K562 (cell line): ENCODE measurements around the gene MKLN1. TPM values are rescaled to one million over a fixed set of nuclear protein-coding genes. Genes with fewer than 3 reads are reported as not detected.

Source experiments
- ATAC-seq: fragments of 200-7000 bp; cut with Tn5 transposase; 3 replicates; pipeline ENCODE4 v1.9.1; 2020; ENCODE audit warnings: moderate library complexity
- BruUV-seq: library from RNA; stranded (reverse); fragments of 400-500 nt; replicated peaks from 2 replicates; lab custom pipeline; 2021; lab: Mats Ljungman, UMichigan
- CTCF ChIA-PET: fragments of 300-600 bp; formaldehyde crosslinking; extraction: SDS; loops from one replicate; lab custom pipeline; 2021; ENCODE audit warnings: low intra/inter-chr PET ratio; lab: Yijun Ruan, JAX
- POLR2A ChIA-PET: fragments of 300-600, 350-650 bp; sonication (Branson Sonifier 250); formaldehyde crosslinking; extraction: SDS; loops from one replicate; lab custom pipeline; 2021; ENCODE audit warnings: antibody characterized with exemption, inconsistent platforms; lab: Yijun Ruan, JAX
- DNase-seq, 4 experiments: peaks; one replicate each; pipeline versions ENCODE4 v3.0.0 to v3.0.0-alpha.2; 2011 to 2018; ENCODE audit warnings: low spot score in 3 of 4, mixed read lengths in 3 of 4; ENCODE audit errors: extremely low read depth in 1 of 4
- FAIRE-seq: peaks from 2 replicates; lab custom pipeline; 2011; peaks lifted over from hg19 to GRCh38; lab: Jason Lieb, UNC
- H2AFZ ChIP-seq: 2 replicates; pipeline ENCODE4 v1.6.0; 2011; ENCODE audit warnings: low read depth, low read length, control low read depth, inconsistent platforms
- H3K27ac ChIP-seq: fragments of 200-600 bp; 3 replicates; pipeline ENCODE4 v1.8.0; 2011; ENCODE audit warnings: low read depth, mild to moderate bottlenecking, control low read depth, inconsistent platforms, low read length, moderate library complexity, mixed read lengths; ENCODE audit errors: extremely low read depth
- H3K27me3 ChIP-seq, 2 experiments: fragments of 300-600 bp in 1 of 2; 2 replicates in 1 of 2; 3 replicates in 1 of 2; pipeline versions ENCODE4 v1.6.0 to v1.8.0; 2011; ENCODE audit warnings: inconsistent platforms in 2 of 2, low read length in 2 of 2, mild to moderate bottlenecking in 1 of 2, mixed read lengths in 1 of 2, moderate library complexity in 1 of 2; ENCODE audit not compliant: control insufficient read depth in 2 of 2, insufficient read depth in 2 of 2
- H3K36me3 ChIP-seq: fragments of 300-600 bp; 3 replicates; pipeline ENCODE4 v1.8.0; 2011; ENCODE audit warnings: mild to moderate bottlenecking, low read length, inconsistent platforms; ENCODE audit not compliant: control insufficient read depth, insufficient read depth
- H3K4me1 ChIP-seq, 2 experiments: fragments of 200-600 bp in 1 of 2; replicated peaks in 1 of 2; 2 replicates in 1 of 2; 3 replicates in 1 of 2; pipeline versions ENCODE4 v1.5.1 to v1.8.0; 2011; ENCODE audit warnings: inconsistent platforms in 2 of 2, low read length in 2 of 2, mild to moderate bottlenecking in 1 of 2, mixed read lengths in 1 of 2, moderate library complexity in 1 of 2; ENCODE audit not compliant: control insufficient read depth in 2 of 2, insufficient read depth in 2 of 2
- H3K4me2 ChIP-seq: 2 replicates; pipeline ENCODE4 v1.6.1; 2011; ENCODE audit warnings: low read length, control low read depth, inconsistent platforms, mixed read lengths; ENCODE audit not compliant: insufficient read depth
- H3K4me3 ChIP-seq: fragments of 200-600 bp; sonication (generic), shearing (Covaris generic); 2 replicates; pipeline ENCODE4 v1.5.1; 2016; ENCODE audit warnings: control low read depth, inconsistent platforms
- H3K79me2 ChIP-seq: fragments of 200-600 bp; 3 replicates; pipeline ENCODE4 v1.8.0; 2011; ENCODE audit warnings: low read length, inconsistent platforms; ENCODE audit not compliant: control insufficient read depth, insufficient read depth
- H3K9ac ChIP-seq, 2 experiments: 2 replicates each; pipeline versions ENCODE4 v1.6.0 to v1.6.1; 2011; ENCODE audit warnings: low read depth in 2 of 2, low read length in 2 of 2, control low read depth in 1 of 2, inconsistent platforms in 1 of 2, mild to moderate bottlenecking in 1 of 2, mixed read lengths in 1 of 2; ENCODE audit not compliant: insufficient read depth in 1 of 2
- H3K9me1 ChIP-seq: one replicate; pipeline ENCODE4 v1.6.0; 2011; ENCODE audit warnings: inconsistent platforms, mild to moderate bottlenecking, low read length, moderate library complexity; ENCODE audit not compliant: control insufficient read depth, insufficient read depth
- H3K9me3 ChIP-seq: replicated peaks from 2 replicates; pipeline ENCODE4 v1.5.1; 2011; ENCODE audit warnings: low read depth, low read length, inconsistent platforms; ENCODE audit not compliant: control insufficient read depth, insufficient read depth
- H4K20me1 ChIP-seq: replicated peaks from 2 replicates; pipeline ENCODE4 v1.6.1; 2011; ENCODE audit warnings: low read length, inconsistent platforms, mixed read lengths; ENCODE audit not compliant: control insufficient read depth, insufficient read depth
- BACH1 ChIP-seq: fragments of 200-800 bp; sonication (Bioruptor generic); IDR thresholded peaks from 2 replicates; pipeline ENCODE4 v1.6.1; 2016; ENCODE audit warnings: missing genetic modification characterization, missing compliant biosample characterization
- HDAC3 ChIP-seq: fragments of 450-650 bp; IDR thresholded peaks from 2 replicates; pipeline ENCODE4 v1.6.1; 2018; ENCODE audit warnings: borderline replicate concordance, mild to moderate bottlenecking, moderate library complexity; ENCODE audit not compliant: partially characterized antibody
- MYBL2 ChIP-seq, 2 experiments: fragments of 450-650 bp in 1 of 2; sonication (generic) in 1 of 2; formaldehyde crosslinking in 1 of 2; IDR thresholded peaks; 2 replicates each; pipeline versions ENCODE4 v1.6.1 to v1.8.1; 2017 to 2022; ENCODE audit warnings: borderline replicate concordance in 1 of 2, inconsistent platforms in 1 of 2, low read depth in 1 of 2, mild to moderate bottlenecking in 1 of 2, missing genetic modification reagents in 1 of 2, moderate library complexity in 1 of 2
- NUFIP1 ChIP-seq: fragments of 450-650 bp; IDR thresholded peaks from 2 replicates; pipeline ENCODE4 v1.6.1; 2018; ENCODE audit not compliant: partially characterized antibody
- PML ChIP-seq: IDR thresholded peaks from 2 replicates; pipeline ENCODE4 v1.6.1; 2012; ENCODE audit warnings: low read length, inconsistent platforms
- POLR2A ChIP-seq: fragments of 450-650 bp; conservative IDR thresholded peaks from 2 replicates; pipeline ENCODE4 v1.6.1; 2016
- POLR2B ChIP-seq: fragments of 450-650 bp; IDR thresholded peaks from 2 replicates; pipeline ENCODE4 v1.6.1; 2018; ENCODE audit warnings: low read depth; ENCODE audit not compliant: partially characterized antibody
- POLR2G ChIP-seq: fragments of 200-400 bp; formaldehyde crosslinking; IDR thresholded peaks from 2 replicates; pipeline ENCODE4 v1.6.1; 2017; ENCODE audit warnings: low read depth, mild to moderate bottlenecking, antibody characterized with exemption, low read length, moderate library complexity
- RBFOX2 ChIP-seq: fragments of 200-400 bp; formaldehyde crosslinking; IDR thresholded peaks from 2 replicates; pipeline ENCODE4 v1.6.1; 2017; ENCODE audit warnings: low read depth, mild to moderate bottlenecking, low read length, moderate library complexity
- STAT5A ChIP-seq: IDR thresholded peaks from 2 replicates; pipeline ENCODE4 v1.6.1; 2012; ENCODE audit warnings: low read length, inconsistent platforms, borderline replicate concordance
- SUPT5H ChIP-seq: fragments of 450-650 bp; IDR thresholded peaks from 2 replicates; pipeline ENCODE4 v1.6.1; 2016
- TBP ChIP-seq: optimal IDR thresholded peaks from 2 replicates; pipeline ENCODE3; 2011; ENCODE audit warnings: low read depth, low read length, improper control_type of control experiment
- ZNF24 ChIP-seq: fragments of 450-650 bp; IDR thresholded peaks from 2 replicates; pipeline ENCODE4 v1.6.1; 2016
- ZNF253 ChIP-seq: fragments of 250-450 bp; sonication (Bioruptor Pico); conservative IDR thresholded peaks from 2 replicates; pipeline ENCODE4 v1.6.1; 2021; ENCODE audit warnings: mild to moderate bottlenecking
- ZNF282 ChIP-seq: sonication (generic); formaldehyde crosslinking; IDR thresholded peaks from 2 replicates; pipeline ENCODE4 v1.8.1; 2023; ENCODE audit warnings: missing genetic modification reagents
- WGBS: fragments of 100-300 bp; shearing (Covaris generic); methylation state at CpG from one replicate; pipeline ENCODE4 v1.1.6; 2016; ENCODE audit warnings: low coverage, mixed read lengths; ENCODE audit not compliant: insufficient coverage; ENCODE audit errors: missing lambda C conversion rate; 5-methylcytosine and 5-hydroxymethylcytosine counted together
- in situ Hi-C: fragments of 300-500 bp; cut with MboI; formaldehyde crosslinking; loops from 4 replicates; pipeline ENCODE4 v1.15.0; 2018; ENCODE audit warnings: inconsistent platforms, mixed read lengths
- intact Hi-C: fragments of 100-400 bp; cut with micrococcal nuclease; formaldehyde crosslinking; loops from 2 replicates; pipeline ENCODE4 v1.14.2; 2022
- polyA plus RNA-seq, 8 experiments: library from polyadenylated mRNA; depleted of rRNA in 4 of 8; stranded (reverse) in 5 of 8; unstranded in 3 of 8; fragments of >200 nt; fragmentation: Nextera tagmentation in 2 of 8; fragmentation: Illumina TruSeq in 1 of 8; extraction: Ambion mirVana in 2 of 8; extraction: Trizol in 1 of 8; gene quantifications; 2 replicates each; pipeline versions ENCODE4 v1.2.1 to v1.2.3, GENCODE V29; 2011 to 2014; ENCODE audit warnings: inconsistent platforms in 1 of 8, missing spikeins in 1 of 8
- total RNA-seq, 7 experiments: library from RNA; depleted of rRNA in 6 of 7; stranded (reverse); fragments of >200 nt in 6 of 7; fragmentation: Illumina TruSeq in 2 of 7; extraction: Trizol in 2 of 7; gene quantifications; 2 replicates each; pipeline versions ENCODE4 v1.2.1 to v1.2.3, GENCODE V29; 2011 to 2021; ENCODE audit warnings: low replicate concordance in 1 of 7
- TF ChIP-seq, protein P1 (sequence below), 2 experiments: fragments of 150-350 bp in 1 of 2; IDR thresholded peaks; 2 replicates each; pipeline ENCODE4 v1.6.1; 2012 to 2016; ENCODE audit warnings: low read depth in 2 of 2, low read length in 2 of 2, mild to moderate bottlenecking in 1 of 2, moderate library complexity in 1 of 2
- TF ChIP-seq, protein P2 (sequence below): fragments of 450-650 bp; formaldehyde crosslinking; IDR thresholded peaks from 2 replicates; pipeline ENCODE4 v1.4.0; 2022; ENCODE audit warnings: missing genetic modification characterization

Gene MKLN1
- total and polyA plus RNA-seq, 9 of the 15 experiments (the other 6 are each of a cell fraction or from before 2014, with no cell fraction given): 18.6 to 80.4 (median 56.0) TPM

DNA sequence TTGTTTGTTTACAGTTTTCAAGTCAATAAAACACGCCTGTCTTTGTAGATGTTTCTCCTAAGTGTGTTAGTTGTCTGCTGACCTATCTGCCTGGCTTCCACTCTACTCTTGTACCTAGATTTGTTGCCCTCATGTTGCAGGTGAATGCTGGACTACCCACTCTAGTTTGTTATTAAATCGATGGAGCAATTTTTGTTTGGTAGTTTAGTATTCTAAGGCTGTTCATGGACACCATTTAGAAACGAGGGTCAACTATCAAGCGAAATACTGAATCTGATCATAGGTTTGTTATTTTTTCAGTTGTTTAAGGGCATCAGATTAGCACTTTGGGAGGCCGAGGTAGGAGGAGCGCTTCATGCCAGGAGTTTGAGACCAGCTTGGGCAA is 29.1 kb upstream of the MKLN1 start:
- no peaks in the 10 kb centered on the region for H3K79me2 ChIP-seq
- peak overlapping the region; percentile 55 for H3K4me2 ChIP-seq
- intact Hi-C loops (no loop called here), in situ Hi-C loops (no loop called here)
- ATAC-seq (peak; percentile 37), FAIRE-seq (peak; percentile 29), DNase-seq (no peak)
- 42% methylated on average over 6 of the region's 6 CpGs for WGBS
- peak overlapping the region; percentile 87 for H2AFZ ChIP-seq
- H3K9me1 ChIP-seq: no peaks in the 10 kb centered on the region
- no peak overlapping the region for H3K27ac ChIP-seq
- no peaks in the 10 kb centered on the region for H4K20me1 ChIP-seq
- no peaks in the 10 kb centered on the region; a peak in 2 of 5 replicates for H3K27me3 ChIP-seq
- H3K9ac ChIP-seq: peak overlapping the region in 1 of 2 experiments; percentile 7; a peak in 1 of 4 replicates
- POLR2A ChIA-PET: no interaction called here
- CTCF ChIA-PET: no interaction called here
- BruUV-seq: TSS peak; percentile 98
- no peaks in the 10 kb centered on the region for H3K36me3 ChIP-seq
- no peaks in the 10 kb centered on the region for H3K9me3 ChIP-seq
- H3K4me1 ChIP-seq: peaks cover 0 to 10% of the 10 kb centered on the region in 2 experiments; a peak in 2 of 5 replicates
- no peak overlapping the region for H3K4me3 ChIP-seq
- TF ChIP-seq PML (peak; percentile 78), MYBL2 (IDR thresholded peaks at IDR 0.05; ENCODE audit: low read depth) (peak; percentile 14; the same call in 1 of the 2 replicates), MYBL2 (CRISPR knock-in tag; IDR thresholded peaks at IDR 0.05; ENCODE audit: borderline replicate concordance) (no peak), HDAC3 (no peak), RBFOX2 (peak; percentile 46; the same call in 1 of the 2 replicates), ZNF282 (CRISPR knock-in tag) (no peak), ZNF253 (CRISPR knock-in tag) (0 out of 2 replicates have a peak, but pooled peaks have one; percentile 14), POLR2A (peak; percentile 83), TBP (peak; percentile 85), SUPT5H (peak; percentile 69), POLR2B (peak; percentile 50), ZNF24 (no peak), STAT5A (no peak), NUFIP1 (peak; percentile 6), POLR2G (0 out of 2 replicates have a peak, but pooled peaks have one; percentile 28), BACH1 (tag) (0 out of 2 replicates have a peak, but pooled peaks have one; percentile 19)
- TF ChIP-seq, protein P1, sequence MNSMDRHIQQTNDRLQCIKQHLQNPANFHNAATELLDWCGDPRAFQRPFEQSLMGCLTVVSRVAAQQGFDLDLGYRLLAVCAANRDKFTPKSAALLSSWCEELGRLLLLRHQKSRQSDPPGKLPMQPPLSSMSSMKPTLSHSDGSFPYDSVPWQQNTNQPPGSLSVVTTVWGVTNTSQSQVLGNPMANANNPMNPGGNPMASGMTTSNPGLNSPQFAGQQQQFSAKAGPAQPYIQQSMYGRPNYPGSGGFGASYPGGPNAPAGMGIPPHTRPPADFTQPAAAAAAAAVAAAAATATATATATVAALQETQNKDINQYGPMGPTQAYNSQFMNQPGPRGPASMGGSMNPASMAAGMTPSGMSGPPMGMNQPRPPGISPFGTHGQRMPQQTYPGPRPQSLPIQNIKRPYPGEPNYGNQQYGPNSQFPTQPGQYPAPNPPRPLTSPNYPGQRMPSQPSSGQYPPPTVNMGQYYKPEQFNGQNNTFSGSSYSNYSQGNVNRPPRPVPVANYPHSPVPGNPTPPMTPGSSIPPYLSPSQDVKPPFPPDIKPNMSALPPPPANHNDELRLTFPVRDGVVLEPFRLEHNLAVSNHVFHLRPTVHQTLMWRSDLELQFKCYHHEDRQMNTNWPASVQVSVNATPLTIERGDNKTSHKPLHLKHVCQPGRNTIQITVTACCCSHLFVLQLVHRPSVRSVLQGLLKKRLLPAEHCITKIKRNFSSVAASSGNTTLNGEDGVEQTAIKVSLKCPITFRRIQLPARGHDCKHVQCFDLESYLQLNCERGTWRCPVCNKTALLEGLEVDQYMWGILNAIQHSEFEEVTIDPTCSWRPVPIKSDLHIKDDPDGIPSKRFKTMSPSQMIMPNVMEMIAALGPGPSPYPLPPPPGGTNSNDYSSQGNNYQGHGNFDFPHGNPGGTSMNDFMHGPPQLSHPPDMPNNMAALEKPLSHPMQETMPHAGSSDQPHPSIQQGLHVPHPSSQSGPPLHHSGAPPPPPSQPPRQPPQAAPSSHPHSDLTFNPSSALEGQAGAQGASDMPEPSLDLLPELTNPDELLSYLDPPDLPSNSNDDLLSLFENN (IDR thresholded peaks at IDR 0.05; ENCODE audit: low read depth in 2 of 2, low read length in 2 of 2): peak in 1 of 2 experiments; percentile 78; a peak in 1 of 4 replicates
- TF ChIP-seq, protein P2, sequence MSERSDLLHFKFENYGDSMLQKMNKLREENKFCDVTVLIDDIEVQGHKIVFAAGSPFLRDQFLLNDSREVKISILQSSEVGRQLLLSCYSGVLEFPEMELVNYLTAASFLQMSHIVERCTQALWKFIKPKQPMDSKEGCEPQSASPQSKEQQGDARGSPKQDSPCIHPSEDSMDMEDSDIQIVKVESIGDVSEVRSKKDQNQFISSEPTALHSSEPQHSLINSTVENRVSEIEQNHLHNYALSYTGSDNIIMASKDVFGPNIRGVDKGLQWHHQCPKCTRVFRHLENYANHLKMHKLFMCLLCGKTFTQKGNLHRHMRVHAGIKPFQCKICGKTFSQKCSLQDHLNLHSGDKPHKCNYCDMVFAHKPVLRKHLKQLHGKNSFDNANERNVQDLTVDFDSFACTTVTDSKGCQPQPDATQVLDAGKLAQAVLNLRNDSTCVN: no peak
